CD4-positive, alpha-beta T cell (primary cell): ENCODE measurements around the gene TSC22D3. TPM values are rescaled to one million over a fixed set of nuclear protein-coding genes. Genes with fewer than 3 reads are reported as not detected.
A peak's percentile ranks its signal among the peaks of the same experiment; 100 is the strongest.

Experiments
- ATAC-seq: fragments of 200-7000 bp; cut with Tn5 transposase; one replicate; pipeline ENCODE4 v1.10.0; 2022; ENCODE audit warnings: mild to moderate bottlenecking; ENCODE audit not compliant: poor library complexity
- CTCF ChIA-PET: fragments of 350-600 bp; sonication (Branson Sonifier 250); formaldehyde crosslinking; loops from one replicate; lab custom pipeline; 2021; ENCODE audit warnings: antibody characterized with exemption, inconsistent platforms; lab: Charles Lee
- POLR2A ChIA-PET: fragments of 350-600 bp; sonication (Branson Sonifier 250); formaldehyde crosslinking; loops from one replicate; lab custom pipeline; 2021; ENCODE audit warnings: antibody characterized with exemption, inconsistent platforms; lab: Charles Lee
- DNase-seq, 14 experiments: peaks; one replicate each; pipeline ENCODE4 v3.0.0-alpha.2; 2013 to 2020; ENCODE audit warnings: mixed read lengths in 2 of 14
- H3K27ac ChIP-seq, 2 donors: one replicate each; pipeline versions ENCODE4 v1.5.1 to v1.7.0; 2013; ENCODE audit warnings: low read length in 2 of 2, low read depth in 1 of 2, mild to moderate bottlenecking in 1 of 2
- H3K27me3 ChIP-seq, 2 experiments: 1 replicate in 1 of 2; 2 replicates in 1 of 2; pipeline versions ENCODE4 v1.6.1 to v1.7.0; 2013; ENCODE audit warnings: low read length in 2 of 2, control low read depth in 1 of 2, mild to moderate bottlenecking in 1 of 2, moderate library complexity in 1 of 2; ENCODE audit not compliant: insufficient read depth in 2 of 2, control insufficient read depth in 1 of 2
- H3K36me3 ChIP-seq: one replicate; pipeline ENCODE4 v1.6.1; 2013; ENCODE audit warnings: low read length, control low read depth; ENCODE audit not compliant: insufficient read depth
- H3K4me1 ChIP-seq: one replicate; pipeline ENCODE4 v1.6.1; 2013; ENCODE audit warnings: low read length, control low read depth; ENCODE audit not compliant: insufficient read depth
- H3K4me3 ChIP-seq: one replicate; pipeline ENCODE4 v1.5.1; 2013; ENCODE audit warnings: mild to moderate bottlenecking, low read length, moderate library complexity
- H3K9me3 ChIP-seq, 2 experiments: 1 replicate in 1 of 2; 2 replicates in 1 of 2; pipeline versions ENCODE4 v1.6.1 to v1.7.0; 2013; ENCODE audit warnings: low read length in 2 of 2, mild to moderate bottlenecking in 2 of 2, control low read depth in 1 of 2, moderate library complexity in 1 of 2; ENCODE audit not compliant: control insufficient read depth in 1 of 2, insufficient read depth in 1 of 2
- H3K27ac Mint-ChIP-seq: one replicate; pipeline ENCODE4 v1.8.0; 2020; ENCODE audit warnings: mixed read lengths
- H3K27me3 Mint-ChIP-seq: one replicate; pipeline ENCODE4 v1.8.0; 2021; ENCODE audit warnings: mixed read lengths
- H3K36me3 Mint-ChIP-seq: one replicate; pipeline ENCODE4 v1.8.0; 2021; ENCODE audit warnings: low read depth, mixed read lengths
- H3K4me1 Mint-ChIP-seq: one replicate; pipeline ENCODE4 v1.8.0; 2021; ENCODE audit warnings: low read depth, mixed read lengths
- H3K4me3 Mint-ChIP-seq: one replicate; pipeline ENCODE4 v1.8.0; 2020; ENCODE audit warnings: mild to moderate bottlenecking, mixed read lengths
- H3K9me3 Mint-ChIP-seq: one replicate; pipeline ENCODE4 v1.8.0; 2020; ENCODE audit warnings: mixed read lengths
- intact Hi-C, 2 experiments: fragments of 100-400 bp; cut with DNase I in 1 of 2; cut with micrococcal nuclease in 1 of 2; formaldehyde crosslinking; loops; one replicate each; pipeline versions ENCODE4 v1.15.1 to v1.9.0; 2023 to 2025; cut with DNase I, micrococcal nuclease
- polyA plus RNA-seq, 2 donors: library from polyadenylated mRNA; unstranded; fragments of 120-200 nt; gene quantifications; one replicate each; pipeline ENCODE4 v1.2.1, GENCODE V29; 2013
- total RNA-seq, 174 experiments: library from RNA in 2 of 174; stranded (reverse) in 2 of 174; gene quantifications; one replicate each; pipeline ENCODE4 v1.2.3 and lab custom pipeline; 2021 to 2026
- TF ChIP-seq, protein P1 (sequence below): fragments of 200-600 bp; IDR thresholded peaks from one replicate; pipeline ENCODE4 v1.8.0; 2022; ENCODE audit warnings: antibody characterized with exemption, mild to moderate bottlenecking

TSC22D3 gene
- total RNA-seq (1,000 to 10,000 TPM; 3,132 to 3,144 TPM), total RNA-seq (lab: John Stamatoyannopoulos, UW) (4.4 to 3,953 (median 185) reads per million in 172 experiments)
- polyA plus RNA-seq (2013, experiment 1 of 2) = 815 TPM
- polyA plus RNA-seq (2013, experiment 2 of 2) = 1,187 TPM

DNA sequence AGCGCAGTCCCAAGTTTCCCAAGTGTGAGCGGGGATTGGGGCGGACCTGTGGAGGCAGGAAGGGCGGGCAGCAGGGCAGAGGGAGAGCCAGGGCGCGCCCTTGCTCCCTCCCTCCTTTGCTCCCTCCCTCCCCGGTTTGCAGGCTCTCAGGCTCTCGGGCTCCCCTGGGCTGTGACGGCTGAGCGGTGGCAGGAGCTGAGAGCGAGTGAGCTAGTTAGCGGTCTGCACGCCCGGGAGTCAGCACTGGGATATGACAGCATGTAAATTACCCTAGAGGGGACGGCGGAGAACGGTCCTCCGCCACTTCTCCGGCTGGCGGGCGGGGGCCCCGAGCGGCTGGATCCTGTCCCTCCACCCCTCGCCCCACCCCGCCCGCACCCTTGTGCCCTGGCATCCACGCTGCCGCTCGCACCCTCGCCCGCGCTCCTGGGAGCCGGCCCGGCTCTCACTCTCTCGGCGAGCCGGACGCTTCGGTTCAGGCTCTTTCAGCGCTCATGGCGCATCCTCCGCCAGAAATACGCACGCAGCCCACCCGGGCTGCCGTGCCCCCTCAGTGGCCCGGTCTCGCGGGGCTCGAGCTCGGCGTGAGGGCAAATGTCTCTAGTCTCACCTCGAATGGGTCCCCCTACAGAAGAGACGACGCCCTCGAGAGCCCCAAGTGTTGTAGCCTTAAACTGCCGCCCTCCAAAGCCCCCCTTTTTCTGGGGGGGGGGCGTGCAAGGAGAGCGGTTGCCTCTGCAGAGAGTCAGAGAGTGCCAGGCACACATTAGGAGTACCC lies at the start of gene TSC22D3:
Gene TSC22D3 (minus strand): TSS at position 54 of the 778 bp plus-strand sequence. CDS start 368 bp downstream, outside the sequence.
- ChIA-PET CTCF (interaction anchor here (0.7 to 4.9 kb wide), 5 partner anchors 34 to 118 kb away, joined by 3 to 92 read pairs (median 31); no protein-coding TSS in a partner anchor), POLR2A (interaction anchor here (0.7 to 4.6 kb wide), 15 partner anchors 31 to 777 kb away, joined by 3 to 68 read pairs (median 7); partner anchors contain the start of gene PRPS1)
- Histone ChIP-seq H3K27ac (peak within 1 kb of the TSS in 1 of 2 donors; percentile 60), H3K27me3 (no peaks in the 10 kb centered on the region), H3K4me1 (peaks cover 20% of the 10 kb centered on the region), H3K4me3 (peak within 1 kb of the TSS; percentile 72), H3K36me3 (no peaks in the 10 kb centered on the region), H3K9me3 (no peaks in the 10 kb centered on the region)
- H3K36me3 Mint-ChIP-seq = peaks cover 17% of the 10 kb centered on the region
- peak within 1 kb of the TSS; percentile 80 for H3K27ac Mint-ChIP-seq
- no peaks in the 10 kb centered on the region for H3K9me3 Mint-ChIP-seq
- peaks cover 24% of the 10 kb centered on the region for H3K4me1 Mint-ChIP-seq
- TF ChIP-seq, protein P1, sequence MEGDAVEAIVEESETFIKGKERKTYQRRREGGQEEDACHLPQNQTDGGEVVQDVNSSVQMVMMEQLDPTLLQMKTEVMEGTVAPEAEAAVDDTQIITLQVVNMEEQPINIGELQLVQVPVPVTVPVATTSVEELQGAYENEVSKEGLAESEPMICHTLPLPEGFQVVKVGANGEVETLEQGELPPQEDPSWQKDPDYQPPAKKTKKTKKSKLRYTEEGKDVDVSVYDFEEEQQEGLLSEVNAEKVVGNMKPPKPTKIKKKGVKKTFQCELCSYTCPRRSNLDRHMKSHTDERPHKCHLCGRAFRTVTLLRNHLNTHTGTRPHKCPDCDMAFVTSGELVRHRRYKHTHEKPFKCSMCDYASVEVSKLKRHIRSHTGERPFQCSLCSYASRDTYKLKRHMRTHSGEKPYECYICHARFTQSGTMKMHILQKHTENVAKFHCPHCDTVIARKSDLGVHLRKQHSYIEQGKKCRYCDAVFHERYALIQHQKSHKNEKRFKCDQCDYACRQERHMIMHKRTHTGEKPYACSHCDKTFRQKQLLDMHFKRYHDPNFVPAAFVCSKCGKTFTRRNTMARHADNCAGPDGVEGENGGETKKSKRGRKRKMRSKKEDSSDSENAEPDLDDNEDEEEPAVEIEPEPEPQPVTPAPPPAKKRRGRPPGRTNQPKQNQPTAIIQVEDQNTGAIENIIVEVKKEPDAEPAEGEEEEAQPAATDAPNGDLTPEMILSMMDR = no peak
- intact Hi-C loops = loop anchor here (1.0 to 10.0 kb wide), 9 partner anchors 33 to 879 kb away; partner anchors contain the start of genes MID2 (in 1 of the 2) and RBM41 (in 1 of the 2)
- no peaks in the 10 kb centered on the region for H3K27me3 Mint-ChIP-seq
- ATAC-seq (peak; percentile 81), DNase-seq (peak; percentile 17 to 84 (median 44))
- H3K4me3 Mint-ChIP-seq = peak within 1 kb of the TSS; percentile 87

DNA sequence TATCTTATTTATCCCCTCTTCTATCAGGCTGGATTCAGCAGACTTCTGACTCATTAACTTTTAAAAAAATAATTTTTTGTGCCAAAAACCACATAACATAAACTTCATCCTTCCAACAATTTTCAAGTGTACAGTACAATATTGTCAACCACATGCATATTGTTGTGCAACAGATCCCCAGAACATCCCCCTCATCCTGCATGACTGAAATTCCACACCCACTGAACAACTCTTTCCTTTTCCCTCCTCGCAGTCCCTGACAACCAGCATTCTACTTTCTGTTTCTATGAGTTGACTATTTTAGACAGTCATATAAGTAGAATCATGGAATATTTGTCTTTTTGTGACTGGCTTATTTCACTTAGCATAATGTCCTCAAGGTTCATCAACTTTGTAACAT lies 47.9 kb upstream of the TSC22D3 start:
- Mint-ChIP-seq H3K36me3 (no peaks in the 10 kb centered on the region), H3K27me3 (peaks cover 5% of the 10 kb centered on the region), H3K4me1 (peaks cover 31% of the 10 kb centered on the region), H3K9me3 (no peaks in the 10 kb centered on the region), H3K4me3 (peak overlapping the region; percentile 1), H3K27ac (no peak overlapping the region)
- TF ChIP-seq, protein P1 = no peak
- Histone ChIP-seq H3K9me3 (peaks cover 7 to 9% of the 10 kb centered on the region in 2 experiments), H3K36me3 (no peaks in the 10 kb centered on the region), H3K27ac (no peak overlapping the region), H3K27me3 (no peaks in the 10 kb centered on the region), H3K4me1 (peaks cover 17% of the 10 kb centered on the region), H3K4me3 (no peak overlapping the region)
- CTCF ChIA-PET = no interaction called here
- intact Hi-C loops = no loop called here
- ATAC-seq (no peak), DNase-seq (no peak)
- POLR2A ChIA-PET = no interaction called here

DNA sequence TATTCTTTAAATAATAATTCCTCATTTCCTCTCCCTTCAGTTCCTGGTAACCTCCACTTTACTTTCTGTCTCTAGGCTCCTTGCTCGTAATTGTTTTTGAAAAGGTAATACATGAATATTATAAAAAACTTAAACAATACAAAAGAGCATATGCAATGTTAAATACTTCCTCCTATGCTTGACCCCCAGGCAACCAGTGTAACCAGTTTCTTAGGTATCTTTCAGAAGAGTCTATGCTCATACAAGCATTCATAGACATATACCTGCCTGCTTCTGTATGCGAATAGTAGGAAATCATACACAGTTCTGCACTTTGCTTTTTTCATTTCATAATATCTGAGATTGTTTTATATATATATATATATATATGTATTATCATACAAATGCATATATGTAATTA lies 47.5 kb upstream of the TSC22D3 start:
- CTCF ChIA-PET = no interaction called here
- intact Hi-C loops = no loop called here

More for the DNA sequence above, 47.5 kb upstream of the TSC22D3 start:
- H3K4me1 ChIP-seq = peaks cover 17% of the 10 kb centered on the region
- Mint-ChIP-seq H3K36me3 (no peaks in the 10 kb centered on the region), H3K4me1 (peaks cover 31% of the 10 kb centered on the region), H3K27ac (no peak overlapping the region), H3K27me3 (peaks cover 5% of the 10 kb centered on the region), H3K9me3 (no peaks in the 10 kb centered on the region), H3K4me3 (no peak overlapping the region)
- H3K36me3 ChIP-seq = no peaks in the 10 kb centered on the region
- POLR2A ChIA-PET = no interaction called here
- ATAC-seq = no peak
- no peak for DNase-seq
- peaks cover 7 to 9% of the 10 kb centered on the region in 2 experiments for H3K9me3 ChIP-seq
- no peak overlapping the region for H3K27ac ChIP-seq
- TF ChIP-seq, protein P1 = no peak
- H3K27me3 ChIP-seq = no peaks in the 10 kb centered on the region
- no peak overlapping the region for H3K4me3 ChIP-seq
